Upper lobe of left lung (tissue), 6 donors: ENCODE data around the gene GABRR3. TPM values are rescaled to one million over a fixed set of nuclear protein-coding genes. Genes with fewer than 3 reads are reported as not detected.
A peak's percentile ranks its signal among the peaks of the same experiment; 100 is the strongest.
"Not testable (repeated sequence)": the region's sequence is repeated elsewhere in the genome, so short reads cannot be mapped to it uniquely, and the experiment has no call there.

Source experiments
- ATAC-seq, 2 donors: fragments of 200-7000 bp; cut with Tn5 transposase; one replicate each; pipeline ENCODE4 v1.9.1; 2022; ENCODE audit warnings: mild to moderate bottlenecking in 2 of 2, moderate library complexity in 2 of 2; ENCODE audit not compliant: low FRiP score in 2 of 2
- DNase-seq, 2 donors: peaks; one replicate each; pipeline ENCODE4 v3.0.0-alpha.2; 2019 to 2020
- H3K27ac ChIP-seq, 4 donors: fragments of 200-600 bp; sonication (generic); one replicate each; pipeline ENCODE4 v1.5.1; 2016 to 2019
- H3K27me3 ChIP-seq, 4 donors: fragments of 200-600 bp; sonication (generic); one replicate each; pipeline ENCODE4 v1.5.1; 2017 to 2019
- H3K36me3 ChIP-seq, 4 donors: fragments of 200-600 bp; sonication (generic); one replicate each; pipeline ENCODE4 v1.5.1; 2016 to 2019
- H3K4me1 ChIP-seq, 4 donors: fragments of 200-600 bp; sonication (generic); one replicate each; pipeline ENCODE4 v1.5.1; 2018 to 2019
- H3K4me3 ChIP-seq, 4 donors: fragments of 200-600 bp; sonication (generic); one replicate each; pipeline ENCODE4 v1.5.1; 2017 to 2019; ENCODE audit warnings: mild to moderate bottlenecking in 2 of 4, moderate library complexity in 1 of 4
- H3K9me3 ChIP-seq, 4 donors: fragments of 200-600 bp; sonication (generic); one replicate each; pipeline ENCODE4 v1.5.1; 2018 to 2019
- CTCF ChIP-seq, 6 experiments: fragments of 450-650 bp in 4 of 6; fragments of 200-600 bp in 2 of 6; sonication (generic) in 2 of 6; IDR thresholded peaks; one replicate each; pipeline ENCODE4 v1.5.1; 2016 to 2019; ENCODE audit warnings: antibody characterized with exemption in 6 of 6
- EP300 ChIP-seq, 4 donors: sonication (generic); formaldehyde crosslinking; IDR thresholded peaks; one replicate each; pipeline ENCODE4 v1.5.1; 2017; ENCODE audit warnings: antibody characterized with exemption in 4 of 4, control low read depth in 2 of 4
- POLR2A ChIP-seq, 4 donors: fragments of 450-650 bp; IDR thresholded peaks; one replicate each; pipeline ENCODE4 v1.5.1; 2016 to 2017; ENCODE audit warnings: antibody characterized with exemption in 4 of 4, mild to moderate bottlenecking in 2 of 4
- POLR2AphosphoS5 ChIP-seq, 2 donors: sonication (generic); formaldehyde crosslinking; IDR thresholded peaks; one replicate each; pipeline ENCODE4 v1.5.1; 2017; ENCODE audit warnings: antibody characterized with exemption in 2 of 2
- WGBS, 2 donors: methylation state at CpG; one replicate each; pipeline ENCODE4 v1.1.5; 2017 to 2018; 5-methylcytosine and 5-hydroxymethylcytosine counted together
- total RNA-seq, 6 donors: library from RNA; depleted of rRNA in 4 of 6; stranded (reverse); fragments of >200 nt in 4 of 6; gene quantifications; one replicate each; pipeline versions ENCODE4 v1.1.0 to v1.2.1, GENCODE V29; 2016 to 2021
- donor health status: DM: no; HTN: no; CAD: no; lungs with moderate emphysema.
- donor health status: DM: no; HTN: yes; CAD: no; lungs with severe emphysema.

The GABRR3 gene
- total RNA-seq, 6 donors from 2014 or later, result not detected

GRCh38 chr3:98018301-98018700 lies 16.8 kb downstream of the GABRR3 start:
- H3K4me3 ChIP-seq, result no peak overlapping the region
- no peaks in the 10 kb centered on the region for H3K36me3 ChIP-seq
- no peak for TF ChIP-seq EP300 (IDR thresholded peaks at IDR 0.05)
- TF ChIP-seq CTCF (IDR thresholded peaks at IDR 0.05), result no peak
- TF ChIP-seq POLR2A (IDR thresholded peaks at IDR 0.05), result no peak
- TF ChIP-seq POLR2AphosphoS5 (IDR thresholded peaks at IDR 0.05), result no peak
- ATAC-seq, result no peak
- no peak overlapping the region for H3K27ac ChIP-seq
- H3K27me3 ChIP-seq, result no peaks in the 10 kb centered on the region
- no peaks in the 10 kb centered on the region for H3K9me3 ChIP-seq
- WGBS, 2 donors, result 85 to 91% methylated on average over 4 of the region's 4 CpGs
- peaks cover 2 to 8% (median 7%) of the 10 kb centered on the region in 4 donors for H3K4me1 ChIP-seq
- no peak for DNase-seq

- H3K4me3 ChIP-seq, result no peak overlapping the region
- ATAC-seq, result no peak
- TF ChIP-seq POLR2A (IDR thresholded peaks at IDR 0.05), result no peak
- no peak for TF ChIP-seq CTCF (IDR thresholded peaks at IDR 0.05)
- no peak for TF ChIP-seq EP300 (IDR thresholded peaks at IDR 0.05)
- no peak for TF ChIP-seq POLR2AphosphoS5 (IDR thresholded peaks at IDR 0.05)
- 81 to 89% methylated on average over 2 of the region's 2 CpGs for WGBS, 2 donors
- peaks cover 2 to 15% (median 10%) of the 10 kb centered on the region in 4 donors for H3K4me1 ChIP-seq
- no peak for DNase-seq
- no peaks in the 10 kb centered on the region for H3K36me3 ChIP-seq
- no peak overlapping the region for H3K27ac ChIP-seq
- H3K9me3 ChIP-seq, result no peaks in the 10 kb centered on the region
- no peaks in the 10 kb centered on the region for H3K27me3 ChIP-seq
These were observed 20.9 kb downstream of the GABRR3 start for GRCh38 chr3:98014268-98014585.

- no peak overlapping the region for H3K4me3 ChIP-seq
- ATAC-seq, result peak in 1 of 2 donors; percentile 44
- no peak overlapping the region for H3K27ac ChIP-seq
- no peaks in the 10 kb centered on the region for H3K27me3 ChIP-seq
- no peak for DNase-seq
- H3K36me3 ChIP-seq, result no peaks in the 10 kb centered on the region
- 45 to 56% methylated on average over 4 of the region's 4 CpGs for WGBS, 2 donors
- no peaks in the 10 kb centered on the region for H3K9me3 ChIP-seq
- H3K4me1 ChIP-seq, result peaks cover 2 to 15% (median 10%) of the 10 kb centered on the region in 4 donors
- no peak for TF ChIP-seq EP300 (IDR thresholded peaks at IDR 0.05)
- no peak for TF ChIP-seq POLR2AphosphoS5 (IDR thresholded peaks at IDR 0.05)
- TF ChIP-seq CTCF (IDR thresholded peaks at IDR 0.05), result no peak
- TF ChIP-seq POLR2A (IDR thresholded peaks at IDR 0.05), result no peak
These were observed 21.5 kb downstream of the GABRR3 start for GRCh38 chr3:98013411-98014267.

- no peak for TF ChIP-seq EP300 (IDR thresholded peaks at IDR 0.05)
- TF ChIP-seq CTCF (IDR thresholded peaks at IDR 0.05), result no peak
- no peak for TF ChIP-seq POLR2A (IDR thresholded peaks at IDR 0.05)
- no peak for TF ChIP-seq POLR2AphosphoS5 (IDR thresholded peaks at IDR 0.05)
- 62 to 68% methylated on average over 2 of the region's 2 CpGs for WGBS, 2 donors
- H3K4me1 ChIP-seq, result peaks cover 2 to 15% (median 10%) of the 10 kb centered on the region in 4 donors
- ATAC-seq (peak in 1 of 2 donors; percentile 70), DNase-seq (no peak)
- H3K4me3 ChIP-seq, result no peak overlapping the region
- no peaks in the 10 kb centered on the region for H3K36me3 ChIP-seq
- no peaks in the 10 kb centered on the region for H3K27me3 ChIP-seq
- H3K27ac ChIP-seq, result no peak overlapping the region
- no peaks in the 10 kb centered on the region for H3K9me3 ChIP-seq
These were observed 22.1 kb downstream of the GABRR3 start for GRCh38 chr3:98012979-98013378.

- not testable (repeated sequence) for ATAC-seq, H3K27me3 ChIP-seq, H3K4me3 ChIP-seq, H3K36me3 ChIP-seq, H3K27ac ChIP-seq, H3K9me3 ChIP-seq, DNase-seq
- H3K4me1 ChIP-seq, result peaks cover 2 to 15% (median 10%) of the 10 kb centered on the region in 4 donors
- WGBS, 2 donors, result 82 to 93% methylated on average over 4 of the region's 4 CpGs
These were observed 24.1 kb downstream of the GABRR3 start for GRCh38 chr3:98010883-98011449.
